Progenitor cell of endocrine pancreas (in vitro differentiated cells): ENCODE results near the gene FHOD3. TPM values are rescaled to one million over a fixed set of nuclear protein-coding genes. Genes with fewer than 3 reads are reported as not detected.

ENCODE experiments used
- DNase-seq: peaks from one replicate; pipeline ENCODE4 v3.0.0; 2021; ENCODE audit warnings: low spot score; ENCODE audit not compliant: unreplicated experiment
- H3K27ac Mint-ChIP-seq: 2 replicates; pipeline ENCODE4 v1.8.0; 2021; ENCODE audit warnings: mild to moderate bottlenecking, moderate library complexity, mixed read lengths
- H3K27me3 Mint-ChIP-seq: 2 replicates; pipeline ENCODE4 v1.8.0; 2021; ENCODE audit warnings: mixed read lengths
- H3K36me3 Mint-ChIP-seq: 2 replicates; pipeline ENCODE4 v1.8.0; 2022; ENCODE audit warnings: mixed read lengths; ENCODE audit not compliant: insufficient read depth
- H3K4me1 Mint-ChIP-seq: 2 replicates; pipeline ENCODE4 v1.8.0; 2021; ENCODE audit warnings: low read depth, mixed read lengths
- H3K4me3 Mint-ChIP-seq: 2 replicates; pipeline ENCODE4 v1.8.0; 2021; ENCODE audit warnings: low read depth, mild to moderate bottlenecking, moderate library complexity, mixed read lengths
- H3K9me3 Mint-ChIP-seq: 2 replicates; pipeline ENCODE4 v1.8.0; 2021; ENCODE audit warnings: low read depth, mixed read lengths
- CTCF ChIP-seq: fragments of 200-600 bp; sonication (generic); IDR thresholded peaks from one replicate; pipeline ENCODE4 v1.5.0; 2021; ENCODE audit warnings: antibody characterized with exemption, mild to moderate bottlenecking; ENCODE audit not compliant: unreplicated experiment
- total RNA-seq: library from RNA; stranded (reverse); gene quantifications from 2 replicates; pipeline ENCODE4 v1.2.1, GENCODE V29; 2021

Gene FHOD3
- total RNA-seq, 1 donor from 2014 or later: 1.6 TPM

- H3K36me3 Mint-ChIP-seq: no peaks in the 10 kb centered on the region
- H3K4me1 Mint-ChIP-seq: no peaks in the 10 kb centered on the region
- no peak overlapping the region for H3K27ac Mint-ChIP-seq
- no peak for DNase-seq
- no peak overlapping the region for H3K4me3 Mint-ChIP-seq
- peaks cover 16% of the 10 kb centered on the region for H3K9me3 Mint-ChIP-seq
- no peak for TF ChIP-seq CTCF
- H3K27me3 Mint-ChIP-seq: peaks cover 2% of the 10 kb centered on the region
These were observed 100.9 kb downstream of the FHOD3 start for GRCh38 chr18:36398419-36398818.

DNA sequence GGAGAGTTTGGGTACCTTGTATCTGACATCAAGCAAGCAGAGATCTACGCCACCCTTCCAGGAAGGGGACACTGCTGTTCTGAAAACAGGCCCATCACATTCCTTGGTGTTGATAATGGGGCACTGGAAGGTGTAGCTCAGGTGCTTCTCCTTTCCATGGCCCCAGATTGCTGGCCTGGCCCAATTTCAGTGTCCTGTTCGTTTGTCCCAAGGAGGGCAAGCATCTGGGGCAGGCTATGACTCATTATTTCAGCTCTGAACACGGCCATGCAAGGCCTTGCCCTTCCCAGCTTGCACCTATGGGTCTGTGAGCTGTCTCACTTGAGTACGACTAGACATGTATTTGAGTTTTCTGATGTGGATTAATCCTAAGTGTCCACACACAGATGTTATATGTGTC is 101.5 kb downstream of the FHOD3 start:
- H3K4me1 Mint-ChIP-seq: no peaks in the 10 kb centered on the region
- peaks cover 16% of the 10 kb centered on the region for H3K9me3 Mint-ChIP-seq
- peaks cover 2% of the 10 kb centered on the region for H3K27me3 Mint-ChIP-seq
- no peak for TF ChIP-seq CTCF
- H3K4me3 Mint-ChIP-seq: no peak overlapping the region
- H3K36me3 Mint-ChIP-seq: no peaks in the 10 kb centered on the region
- no peak overlapping the region for H3K27ac Mint-ChIP-seq
- DNase-seq: no peak

DNA sequence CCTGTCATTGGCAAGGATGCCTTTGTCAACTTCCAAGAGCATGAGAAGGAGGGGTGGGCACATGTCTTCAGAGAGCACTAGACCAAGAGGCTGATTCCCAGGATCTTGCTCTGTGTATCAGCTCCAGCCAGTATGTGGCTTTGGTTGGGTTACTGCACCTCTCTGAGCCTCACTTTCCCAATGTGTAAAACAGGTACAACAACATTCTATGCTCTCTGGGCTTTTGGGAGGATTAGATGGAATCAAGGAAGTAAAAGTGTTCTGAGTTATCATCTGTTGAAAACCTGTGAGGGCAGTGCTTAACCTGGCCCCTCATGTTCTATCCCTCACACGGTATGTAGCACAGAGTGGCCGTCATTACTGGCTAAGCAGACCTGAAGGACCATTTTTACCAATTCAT is 103.9 kb downstream of the FHOD3 start:
- no peak for TF ChIP-seq CTCF
- H3K4me1 Mint-ChIP-seq: no peaks in the 10 kb centered on the region
- DNase-seq: no peak
- no peak overlapping the region for H3K4me3 Mint-ChIP-seq
- H3K27ac Mint-ChIP-seq: no peak overlapping the region
- no peaks in the 10 kb centered on the region for H3K36me3 Mint-ChIP-seq
- peaks cover 7% of the 10 kb centered on the region for H3K9me3 Mint-ChIP-seq
- peaks cover 2% of the 10 kb centered on the region for H3K27me3 Mint-ChIP-seq

- TF ChIP-seq CTCF: no peak
- DNase-seq: no peak
These were observed 105.4 kb downstream of the FHOD3 start for GRCh38 chr18:36402765-36403396.

GRCh38 chr18:36403896-36404820 is 106.6 kb downstream of the FHOD3 start:
- Mint-ChIP-seq H3K27me3 (peaks cover 2% of the 10 kb centered on the region), H3K36me3 (no peaks in the 10 kb centered on the region), H3K4me3 (no peak overlapping the region), H3K27ac (no peak overlapping the region), H3K4me1 (no peaks in the 10 kb centered on the region), H3K9me3 (no peaks in the 10 kb centered on the region)
- TF ChIP-seq CTCF: no peak
- DNase-seq: no peak

More at GRCh38 chr18:36402765-36403396, 105.4 kb downstream of the FHOD3 start:
- peaks cover 2% of the 10 kb centered on the region for H3K27me3 Mint-ChIP-seq
- no peak overlapping the region for H3K4me3 Mint-ChIP-seq
- H3K4me1 Mint-ChIP-seq: no peaks in the 10 kb centered on the region
- no peak overlapping the region for H3K27ac Mint-ChIP-seq
- no peaks in the 10 kb centered on the region for H3K9me3 Mint-ChIP-seq
- no peaks in the 10 kb centered on the region for H3K36me3 Mint-ChIP-seq
